HG03066 (cell line): ENCODE data around the gene LTBP1.
"Not testable (repeated sequence)": the region's sequence is repeated elsewhere in the genome, so short reads cannot be mapped to it uniquely, and the experiment has no call there.

Experiments used
- ATAC-seq: cut with Tn5 transposase; IDR thresholded peaks from one replicate; pipeline ENCODE4 v1.9.1; 2021; ENCODE audit warnings: low read depth; ENCODE audit not compliant: unreplicated experiment

LTBP1 gene

DNA sequence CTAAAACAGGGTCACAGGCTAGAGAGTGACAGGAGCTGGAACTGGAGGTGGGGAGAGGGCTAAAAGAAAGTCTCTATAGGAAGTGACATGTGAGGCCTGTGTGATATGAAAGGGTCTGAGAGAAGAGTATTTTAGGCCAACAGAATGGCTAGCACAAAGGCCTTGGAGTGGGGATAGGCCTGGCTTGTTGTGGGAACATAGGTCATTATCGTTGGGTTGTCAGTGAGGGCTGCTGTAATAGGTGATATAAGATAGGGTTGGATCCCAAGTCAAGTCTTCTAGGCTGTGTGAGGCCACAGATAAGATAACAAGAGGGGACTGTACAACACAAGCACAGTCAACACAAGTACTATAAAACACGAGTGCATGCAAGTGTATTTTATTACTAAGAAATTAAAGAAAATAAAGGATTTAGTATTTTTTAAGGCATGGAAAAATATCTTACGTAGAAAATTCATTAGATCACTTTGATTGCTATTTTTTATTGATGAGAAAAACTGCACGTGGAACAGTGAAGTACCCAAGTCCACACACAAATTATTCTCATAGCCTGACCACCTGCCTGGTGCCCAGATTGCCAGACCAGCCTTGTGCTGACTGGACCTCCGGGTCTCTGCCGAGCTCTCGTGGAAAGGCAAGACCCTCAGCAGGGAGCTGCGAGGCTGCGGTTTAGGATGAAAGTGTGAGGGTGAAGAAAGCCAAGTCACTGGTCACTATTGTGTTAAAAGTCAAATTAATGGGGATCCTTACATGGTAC is 14.1 kb downstream of the LTBP1 start:
- ATAC-seq, result no peak

GRCh38 chr2:32962690-32963089 is 15.9 kb downstream of the LTBP1 start:
- ATAC-seq, result no peak

DNA sequence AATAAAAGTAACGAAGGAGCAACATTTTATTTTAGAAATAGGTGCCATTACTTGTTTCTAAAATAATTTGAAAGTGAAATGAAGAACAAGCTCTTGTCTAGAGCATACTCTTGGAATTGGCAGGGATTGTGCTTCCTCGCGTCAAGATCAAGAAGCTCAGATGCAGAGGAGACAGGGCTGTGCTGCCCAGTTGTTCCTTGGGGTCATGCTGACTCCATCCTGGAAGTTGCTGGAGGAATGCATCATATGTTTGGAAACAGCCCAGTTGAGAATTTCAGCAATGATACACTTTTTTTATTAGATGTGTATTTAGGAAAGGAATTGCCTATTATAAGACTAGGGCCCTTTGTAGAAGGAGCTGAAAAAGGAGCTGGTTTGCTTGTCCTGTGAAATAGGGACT is 17.2 kb downstream of the LTBP1 start:
- ATAC-seq, result no peak

GRCh38 chr2:32965523-32966171 is 18.9 kb downstream of the LTBP1 start:
- no peak for ATAC-seq

DNA sequence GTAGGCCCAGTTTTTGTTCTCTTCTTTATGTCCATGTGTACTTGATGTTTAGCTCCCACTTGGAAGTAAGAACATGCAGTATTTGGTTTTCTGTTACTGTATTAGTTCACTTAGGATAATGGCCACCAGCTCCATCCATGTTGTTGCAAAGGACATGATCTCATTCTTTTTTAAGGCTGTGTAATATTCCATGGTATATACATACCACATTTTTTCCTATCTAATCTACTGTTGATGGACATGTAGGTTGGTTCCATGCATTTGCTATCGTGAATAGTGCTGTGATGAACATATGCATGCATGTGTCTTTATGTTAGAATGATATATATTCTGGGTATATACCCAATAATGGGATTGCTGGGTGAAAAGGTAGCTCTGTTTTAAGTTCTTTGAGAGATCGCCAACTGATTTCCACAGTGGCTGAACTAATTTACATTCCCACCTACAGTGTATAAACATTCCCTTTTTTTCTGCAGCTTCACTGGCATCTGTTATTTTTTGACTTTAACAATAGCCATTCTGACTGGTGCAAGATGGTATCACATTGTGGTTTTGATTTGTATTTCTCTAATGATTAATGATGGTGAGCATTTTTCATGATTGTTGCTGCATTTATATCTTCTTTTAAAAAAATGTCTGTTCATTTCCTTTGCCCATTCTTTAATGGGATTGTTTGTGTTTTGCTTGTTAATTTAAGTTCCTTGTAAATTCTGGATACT is 22.9 kb downstream of the LTBP1 start:
- no peak for ATAC-seq

DNA sequence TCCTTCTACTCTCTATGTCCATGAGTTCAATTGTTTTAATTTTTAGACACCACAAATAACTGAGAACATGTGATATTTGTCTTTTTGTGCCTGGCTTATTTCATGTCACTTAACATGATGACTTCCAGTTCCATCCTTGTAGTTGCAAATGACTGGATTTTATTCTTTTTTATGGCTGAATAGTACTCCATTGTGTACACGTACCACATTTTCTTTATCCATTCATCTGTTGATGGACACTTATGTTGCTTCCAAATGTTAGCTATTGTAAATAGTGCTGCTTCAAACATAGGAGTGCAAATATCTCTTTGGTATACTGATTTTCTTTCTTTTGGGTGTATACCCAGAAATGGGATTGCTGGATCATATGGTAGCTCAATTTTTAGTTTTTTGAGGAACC is 27.0 kb downstream of the LTBP1 start:
- not testable (repeated sequence) for ATAC-seq

DNA sequence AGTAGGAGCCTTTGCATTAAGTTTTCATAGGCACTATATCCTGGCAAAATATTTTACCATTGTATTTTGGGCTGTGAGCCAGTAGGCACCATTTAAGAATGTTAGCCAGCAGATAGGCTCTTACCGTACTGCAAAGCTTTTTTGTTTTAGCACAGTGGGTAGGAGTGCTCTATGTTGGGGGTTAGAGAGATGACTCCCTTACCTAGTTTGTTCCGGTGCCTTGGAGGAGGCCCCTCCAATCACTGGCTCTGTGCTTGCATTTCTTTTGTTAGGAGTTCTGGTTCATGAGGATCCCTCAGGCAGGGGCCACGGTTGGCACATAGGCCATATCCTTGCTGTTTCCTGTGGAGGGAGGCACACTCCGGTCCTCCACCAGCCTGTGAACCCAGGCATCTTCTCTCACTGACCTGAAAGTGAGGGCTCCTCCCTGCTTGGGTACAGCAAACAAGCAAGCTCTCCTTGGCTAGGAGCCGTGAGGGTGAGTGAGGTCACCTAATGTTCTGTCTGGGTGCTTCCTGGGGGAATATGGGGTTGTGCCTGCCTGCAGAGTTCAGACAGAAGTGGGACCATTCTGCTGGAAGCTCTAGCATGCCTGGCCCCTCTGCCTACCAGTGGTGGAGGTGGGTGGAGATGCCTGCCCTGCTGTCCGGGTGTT is 29.8 kb downstream of the LTBP1 start:
- no peak for ATAC-seq

GRCh38 chr2:32977228-32977758 is 30.5 kb downstream of the LTBP1 start:
- ATAC-seq, result no peak

GRCh38 chr2:32981612-32982011 is 34.9 kb downstream of the LTBP1 start:
- no peak for ATAC-seq

- not testable (repeated sequence) for ATAC-seq
Measured at GRCh38 chr2:32983193-32983924, 36.6 kb downstream of the LTBP1 start.

DNA sequence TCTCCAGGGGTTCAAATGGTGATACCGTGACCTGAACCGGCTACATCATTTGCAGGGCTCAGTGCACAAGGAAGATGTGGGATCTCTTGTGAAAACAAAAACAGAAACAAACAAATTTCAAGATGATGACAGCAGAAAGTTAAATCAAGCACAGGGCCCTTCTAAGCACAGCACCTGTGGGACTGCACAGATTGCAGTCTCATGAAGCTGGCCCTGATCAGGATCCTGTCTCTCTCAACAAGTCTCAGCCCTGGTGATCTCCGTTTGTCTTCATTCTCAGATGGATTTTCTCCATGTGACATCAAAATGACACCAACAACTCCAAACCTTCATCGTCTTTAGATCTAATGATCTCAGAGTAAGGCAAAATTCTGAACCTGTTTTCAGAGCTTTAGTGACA is 39.7 kb downstream of the LTBP1 start:
- ATAC-seq, result no peak

DNA sequence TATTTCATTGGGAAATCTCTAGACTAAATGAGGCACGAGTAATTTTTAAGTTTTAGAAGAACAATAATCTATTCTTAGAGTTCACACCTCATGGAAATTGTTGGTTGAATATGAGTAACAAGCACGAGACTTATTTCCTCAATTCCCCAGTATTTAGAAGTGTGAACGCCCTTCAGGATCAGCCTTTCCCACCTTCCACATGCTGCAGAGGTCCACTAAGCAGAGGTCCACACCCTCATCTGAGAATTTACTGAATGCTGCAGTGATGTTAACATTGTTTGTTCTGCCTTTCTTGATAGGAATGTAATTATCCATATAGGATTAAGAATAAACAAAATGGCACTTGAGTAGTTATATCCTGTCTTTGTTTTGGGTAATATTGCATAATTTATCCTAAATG is 41.8 kb downstream of the LTBP1 start:
- no peak for ATAC-seq

GRCh38 chr2:32990556-32990955 is 43.8 kb downstream of the LTBP1 start:
- no peak for ATAC-seq

- no peak for ATAC-seq
Measured at GRCh38 chr2:32991091-32991845, 44.5 kb downstream of the LTBP1 start.

DNA sequence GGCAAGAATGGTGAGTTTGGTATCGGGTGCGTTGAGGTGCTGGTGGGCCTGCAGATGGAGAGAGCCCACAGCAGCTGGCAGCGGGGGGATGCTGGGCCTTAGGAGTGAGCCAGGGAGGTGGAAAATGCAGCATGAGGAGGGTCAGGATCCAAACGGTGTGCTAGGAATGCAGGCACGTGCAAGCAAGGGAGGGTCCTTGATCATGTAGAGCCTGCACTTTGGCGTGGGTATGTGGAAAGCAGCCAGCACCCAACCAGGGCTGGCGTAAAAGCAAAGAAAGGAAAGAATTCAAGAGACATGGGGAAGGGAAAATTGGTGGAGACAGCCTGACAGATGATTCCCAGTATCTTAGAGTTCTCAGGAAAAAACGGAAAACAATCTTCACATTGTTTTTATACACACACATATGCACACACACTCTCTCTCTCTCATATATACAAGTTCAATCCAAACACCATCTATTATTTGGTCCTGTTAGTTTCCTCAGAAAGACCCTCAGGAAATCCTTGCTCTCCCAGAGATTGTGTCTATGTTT is 46.3 kb downstream of the LTBP1 start:
- no peak for ATAC-seq

DNA sequence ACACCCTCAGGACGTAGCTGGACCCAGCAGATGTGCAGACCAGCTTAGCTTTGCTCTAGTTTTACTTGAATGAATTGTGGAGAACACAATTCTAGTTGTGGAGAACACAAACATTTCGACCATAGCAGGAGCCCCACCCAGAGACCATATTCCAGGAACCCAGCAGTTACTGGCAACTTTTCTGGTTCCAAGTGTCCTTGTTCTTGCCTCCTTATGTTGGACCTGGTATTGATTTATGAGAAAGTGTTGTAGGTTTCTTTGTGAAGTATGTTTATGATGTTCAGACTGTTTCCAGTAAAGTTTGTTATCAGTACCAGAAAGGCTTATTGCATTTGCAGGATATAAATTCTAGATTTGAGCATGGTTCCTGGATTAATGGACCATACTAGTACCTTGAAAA is 51.0 kb downstream of the LTBP1 start:
- no peak for ATAC-seq

- no peak for ATAC-seq
Measured at GRCh38 chr2:33000986-33001385, 54.2 kb downstream of the LTBP1 start.

GRCh38 chr2:33001823-33002222 is 55.1 kb downstream of the LTBP1 start:
- no peak for ATAC-seq

- ATAC-seq, result no peak
Measured at GRCh38 chr2:33002863-33003262, 56.1 kb downstream of the LTBP1 start.
